Trophoblast cell (in vitro differentiated cells and primary cell): ENCODE measurements around the gene MAP2.
A peak's percentile ranks its signal among the peaks of the same experiment; 100 is the strongest.

Source experiments
- DNase-seq, 2 donors: peaks; one replicate each; pipeline ENCODE4 v3.0.0-alpha.2; 2016
- H2AFZ ChIP-seq: 2 replicates; pipeline ENCODE4 v1.6.1; 2013; ENCODE audit warnings: low read length, moderate library complexity, mild to moderate bottlenecking; ENCODE audit not compliant: insufficient read depth, poor library complexity
- H2AK5ac ChIP-seq: 2 replicates; pipeline ENCODE4 v1.6.1; 2013; ENCODE audit warnings: mild to moderate bottlenecking, low read length
- H2BK120ac ChIP-seq: 2 replicates; pipeline ENCODE4 v1.6.1; 2013; ENCODE audit warnings: low read length, mild to moderate bottlenecking, moderate library complexity; ENCODE audit not compliant: insufficient read depth, poor library complexity
- H2BK12ac ChIP-seq: 2 replicates; pipeline ENCODE4 v1.6.1; 2013; ENCODE audit warnings: mild to moderate bottlenecking, low read length, moderate library complexity
- H2BK5ac ChIP-seq: 2 replicates; pipeline ENCODE4 v1.6.1; 2013; ENCODE audit warnings: low read length, low read depth, moderate library complexity, mild to moderate bottlenecking; ENCODE audit not compliant: poor library complexity
- H3K14ac ChIP-seq: 2 replicates; pipeline ENCODE4 v1.6.1; 2013; ENCODE audit warnings: mild to moderate bottlenecking, low read length
- H3K18ac ChIP-seq: 2 replicates; pipeline ENCODE4 v1.6.1; 2013; ENCODE audit warnings: mild to moderate bottlenecking, low read length
- H3K23ac ChIP-seq: 2 replicates; pipeline ENCODE4 v1.6.1; 2013; ENCODE audit warnings: low read length
- H3K27ac ChIP-seq: 2 replicates; pipeline ENCODE4 v1.5.1; 2013; ENCODE audit warnings: low read depth, mild to moderate bottlenecking, inconsistent platforms, low read length, moderate library complexity
- H3K27me3 ChIP-seq: 2 replicates; pipeline ENCODE4 v1.6.1; 2013; ENCODE audit warnings: inconsistent platforms, mild to moderate bottlenecking, low read length, moderate library complexity; ENCODE audit not compliant: insufficient read depth
- H3K36me3 ChIP-seq, 2 experiments: 1 replicate in 1 of 2; 2 replicates in 1 of 2; pipeline ENCODE4 v1.6.1; 2013; ENCODE audit warnings: low read length in 2 of 2, mild to moderate bottlenecking in 2 of 2, moderate library complexity in 1 of 2; ENCODE audit not compliant: insufficient read depth in 2 of 2, control insufficient read depth in 1 of 2
- H3K4ac ChIP-seq: 2 replicates; pipeline ENCODE4 v1.6.1; 2013; ENCODE audit warnings: low read depth, mild to moderate bottlenecking, low read length, moderate library complexity
- H3K4me1 ChIP-seq, 2 experiments: 1 replicate in 1 of 2; 2 replicates in 1 of 2; pipeline ENCODE4 v1.6.1; 2013; ENCODE audit warnings: low read length in 2 of 2, mild to moderate bottlenecking in 2 of 2, moderate library complexity in 1 of 2; ENCODE audit not compliant: insufficient read depth in 2 of 2, control insufficient read depth in 1 of 2
- H3K4me2 ChIP-seq: 2 replicates; pipeline ENCODE4 v1.6.1; 2013; ENCODE audit warnings: inconsistent platforms, mild to moderate bottlenecking, low read length, moderate library complexity
- H3K4me3 ChIP-seq: 2 replicates; pipeline ENCODE4 v1.5.1; 2013; ENCODE audit warnings: mild to moderate bottlenecking, low read depth, low read length, inconsistent platforms
- H3K79me1 ChIP-seq: one replicate; pipeline ENCODE4 v1.6.1; 2013; ENCODE audit warnings: low read length
- H3K79me2 ChIP-seq: 2 replicates; pipeline ENCODE4 v1.6.1; 2013; ENCODE audit warnings: low read length, mild to moderate bottlenecking; ENCODE audit not compliant: control insufficient read depth, insufficient read depth, poor library complexity
- H3K9ac ChIP-seq: 2 replicates; pipeline ENCODE4 v1.6.1; 2013; ENCODE audit warnings: mild to moderate bottlenecking, low read length
- H3K9me3 ChIP-seq: 2 replicates; pipeline ENCODE4 v1.6.1; 2013; ENCODE audit warnings: low read depth, mild to moderate bottlenecking, control low read depth, inconsistent platforms, low read length; ENCODE audit not compliant: insufficient read depth
- H4K12ac ChIP-seq: 2 replicates; pipeline ENCODE4 v1.6.1; 2013; ENCODE audit warnings: low read depth, mild to moderate bottlenecking, low read length, moderate library complexity
- H4K8ac ChIP-seq: 2 replicates; pipeline ENCODE4 v1.6.1; 2013; ENCODE audit warnings: low read depth, mild to moderate bottlenecking, low read length, moderate library complexity
- H4K91ac ChIP-seq: one replicate; pipeline ENCODE4 v1.6.1; 2013; ENCODE audit warnings: low read depth, mild to moderate bottlenecking, low read length, moderate library complexity
- WGBS: extraction: QIAGEN DNeasy Blood & Tissue Kit; methylation state at CpG from one replicate; pipeline ENCODE4 v1.1.7; 2013; ENCODE audit warnings: missing lambda C conversion rate; ENCODE audit not compliant: insufficient read length, insufficient coverage; ENCODE audit errors: extremely low coverage; 5-methylcytosine and 5-hydroxymethylcytosine counted together

MAP2 gene

DNA sequence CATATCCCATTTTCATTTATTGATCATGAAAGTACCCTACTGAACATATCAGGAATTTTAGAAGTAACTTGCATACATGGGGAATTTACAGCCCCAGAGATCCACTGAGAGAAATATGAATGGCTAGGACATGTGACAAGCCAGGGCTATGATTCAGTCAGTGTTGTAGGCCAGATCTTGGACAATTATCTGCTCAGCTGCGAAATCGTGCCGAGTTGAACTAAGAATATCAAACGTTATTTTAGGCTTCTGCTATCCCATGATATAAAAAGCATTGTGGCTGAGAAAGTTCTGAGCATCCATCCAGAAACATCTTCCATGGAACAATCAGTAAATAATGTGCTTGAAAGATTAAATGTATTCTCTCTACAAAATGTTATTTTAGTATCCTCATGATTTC is 262.1 kb downstream of the MAP2 start:
- Histone ChIP-seq H3K18ac (no peak overlapping the region), H2BK120ac (no peak overlapping the region), H3K36me3 (no peaks in the 10 kb centered on the region), H3K79me2 (no peaks in the 10 kb centered on the region), H3K4me3 (no peak overlapping the region), H3K4me1 (no peaks in the 10 kb centered on the region), H3K27me3 (no peaks in the 10 kb centered on the region), H4K12ac (no peak overlapping the region), H2BK5ac (no peak overlapping the region), H3K79me1 (no peaks in the 10 kb centered on the region), H3K9ac (no peak overlapping the region), H4K91ac (no peak overlapping the region), H3K4ac (no peak overlapping the region), H3K9me3 (no peaks in the 10 kb centered on the region), H2AK5ac (no peak overlapping the region), H3K4me2 (no peak overlapping the region), H2BK12ac (no peak overlapping the region), H4K8ac (no peak overlapping the region), H2AFZ (no peak overlapping the region), H3K14ac (no peak overlapping the region), H3K23ac (no peak overlapping the region), H3K27ac (no peak overlapping the region)
- no CpG with 5 or more reads among the region's 4 CpGs for WGBS
- no peak for DNase-seq

DNA sequence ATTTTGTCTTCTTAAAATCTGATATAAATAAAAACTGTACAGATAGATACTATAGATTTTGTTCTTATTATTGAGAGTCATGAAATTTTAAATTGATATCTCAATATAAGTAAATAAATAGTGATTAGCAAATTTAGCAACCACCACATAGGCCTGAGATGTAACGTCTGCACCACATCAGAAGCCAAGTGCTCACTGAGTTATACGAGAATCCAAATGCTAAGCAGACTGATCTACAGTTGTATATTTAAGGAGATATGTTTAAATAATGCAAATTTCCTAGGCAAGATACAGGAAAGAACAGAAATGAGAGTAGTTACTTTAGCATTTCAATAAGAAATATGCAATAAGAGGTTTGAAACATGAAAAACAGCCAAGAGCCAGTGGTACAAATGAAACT is 262.6 kb downstream of the MAP2 start:
- Histone ChIP-seq H3K27me3 (no peaks in the 10 kb centered on the region), H4K91ac (no peak overlapping the region), H3K23ac (no peak overlapping the region), H2BK120ac (no peak overlapping the region), H4K8ac (no peak overlapping the region), H3K27ac (no peak overlapping the region), H3K79me1 (no peaks in the 10 kb centered on the region), H4K12ac (no peak overlapping the region), H2AK5ac (no peak overlapping the region), H3K79me2 (no peaks in the 10 kb centered on the region), H2BK5ac (no peak overlapping the region), H3K36me3 (no peaks in the 10 kb centered on the region), H2AFZ (no peak overlapping the region), H3K18ac (no peak overlapping the region), H3K9me3 (no peaks in the 10 kb centered on the region), H3K4me2 (no peak overlapping the region), H3K9ac (no peak overlapping the region), H3K4me1 (no peaks in the 10 kb centered on the region), H2BK12ac (no peak overlapping the region), H3K14ac (no peak overlapping the region), H3K4me3 (no peak overlapping the region), H3K4ac (no peak overlapping the region)
- DNase-seq = no peak
- WGBS = no CpG with 5 or more reads among the region's 2 CpGs

DNA sequence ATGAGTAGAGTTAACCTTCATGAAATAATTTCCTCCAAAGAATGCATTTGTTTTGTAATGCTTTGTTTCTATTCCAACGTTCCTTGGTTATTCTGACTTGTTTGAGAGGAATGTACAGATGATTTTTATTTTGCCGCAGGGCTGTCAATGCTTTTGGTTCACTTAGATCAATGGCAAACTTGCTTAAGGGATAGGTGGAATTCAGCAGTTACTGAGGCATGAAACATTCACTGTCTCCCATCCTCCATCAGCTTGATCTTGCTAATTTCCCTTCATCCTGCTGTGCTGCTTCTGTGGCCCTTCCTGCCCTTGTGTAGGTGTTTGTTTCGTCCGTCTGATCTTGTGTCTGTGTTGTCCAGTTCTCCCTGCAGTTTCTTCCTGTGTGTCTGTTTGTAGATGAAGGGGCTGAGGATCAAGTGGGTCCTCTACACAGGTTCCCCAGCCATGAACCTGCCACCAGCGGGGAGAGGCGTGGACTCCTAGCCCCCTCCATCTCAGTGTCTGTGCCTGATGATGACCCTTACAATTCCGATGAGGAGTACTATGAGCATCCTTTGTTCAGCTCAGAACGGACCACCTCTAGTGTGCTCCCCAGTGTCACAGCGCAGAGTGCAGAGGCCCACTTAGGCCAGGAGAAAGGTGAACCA is 263.6 kb downstream of the MAP2 start:
- Histone ChIP-seq H4K91ac (no peak overlapping the region), H3K9me3 (no peaks in the 10 kb centered on the region), H3K27ac (no peak overlapping the region), H2BK5ac (no peak overlapping the region), H2BK120ac (no peak overlapping the region), H3K79me2 (no peaks in the 10 kb centered on the region), H3K27me3 (no peaks in the 10 kb centered on the region), H3K4me3 (no peak overlapping the region), H4K12ac (no peak overlapping the region), H3K4me2 (no peak overlapping the region), H3K18ac (no peak overlapping the region), H3K4ac (no peak overlapping the region), H3K79me1 (no peaks in the 10 kb centered on the region), H2AFZ (no peak overlapping the region), H3K36me3 (no peaks in the 10 kb centered on the region), H2AK5ac (no peak overlapping the region), H3K4me1 (no peaks in the 10 kb centered on the region), H2BK12ac (no peak overlapping the region), H4K8ac (no peak overlapping the region), H3K23ac (no peak overlapping the region), H3K9ac (no peak overlapping the region), H3K14ac (no peak overlapping the region)
- peak in 1 of 2 donors; percentile 43 for DNase-seq
- WGBS = no CpG with 5 or more reads among the region's 9 CpGs

DNA sequence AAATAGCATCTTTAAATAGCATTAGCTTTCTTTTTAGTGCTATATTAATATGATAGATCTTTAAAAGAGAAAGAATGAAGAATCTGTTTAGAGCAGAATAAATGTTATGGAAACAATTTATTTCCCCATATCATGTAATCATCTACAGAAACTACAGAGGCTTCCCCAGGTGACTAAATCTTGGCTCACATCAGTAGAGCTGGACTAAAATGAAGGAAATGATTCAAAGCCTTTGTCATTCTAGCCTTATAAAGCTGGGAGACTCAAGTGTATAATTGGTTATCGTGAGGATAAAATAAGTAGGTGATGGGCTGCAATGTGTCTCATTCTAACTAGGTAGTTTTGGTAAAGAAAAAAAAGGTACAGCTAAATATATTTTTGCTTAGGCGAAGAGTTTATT is 264.5 kb downstream of the MAP2 start:
- H2AK5ac ChIP-seq = no peak overlapping the region
- no peak for DNase-seq
- no peaks in the 10 kb centered on the region for H3K9me3 ChIP-seq
- no peaks in the 10 kb centered on the region for H3K79me1 ChIP-seq
- H3K23ac ChIP-seq = no peak overlapping the region
- no peak overlapping the region for H4K8ac ChIP-seq
- H2AFZ ChIP-seq = no peak overlapping the region
- no peak overlapping the region for H4K12ac ChIP-seq
- no peak overlapping the region for H3K4ac ChIP-seq
- H2BK5ac ChIP-seq = no peak overlapping the region
- no peak overlapping the region for H3K4me3 ChIP-seq
- H2BK12ac ChIP-seq = no peak overlapping the region
- H4K91ac ChIP-seq = no peak overlapping the region
- no CpG with 5 or more reads among the region's 2 CpGs for WGBS
- no peaks in the 10 kb centered on the region for H3K36me3 ChIP-seq
- no peak overlapping the region for H3K27ac ChIP-seq
- H3K4me1 ChIP-seq = no peaks in the 10 kb centered on the region
- H3K4me2 ChIP-seq = no peak overlapping the region
- H2BK120ac ChIP-seq = no peak overlapping the region
- no peaks in the 10 kb centered on the region for H3K27me3 ChIP-seq
- no peak overlapping the region for H3K9ac ChIP-seq
- H3K79me2 ChIP-seq = no peaks in the 10 kb centered on the region
- no peak overlapping the region for H3K14ac ChIP-seq
- H3K18ac ChIP-seq = no peak overlapping the region
